K562 (cell line): ENCODE results near the gene LHPP. TPM values are rescaled to one million over a fixed set of nuclear protein-coding genes. Genes with fewer than 3 reads are reported as not detected.

Source experiments
- ATAC-seq: fragments of 200-7000 bp; cut with Tn5 transposase; 3 replicates; pipeline ENCODE4 v1.9.1; 2020; ENCODE audit warnings: moderate library complexity
- BruUV-seq: library from RNA; stranded (reverse); fragments of 400-500 nt; replicated peaks from 2 replicates; lab custom pipeline; 2021; lab: Mats Ljungman, UMichigan
- CTCF ChIA-PET: fragments of 300-600 bp; formaldehyde crosslinking; extraction: SDS; loops from one replicate; lab custom pipeline; 2021; ENCODE audit warnings: low intra/inter-chr PET ratio; lab: Yijun Ruan, JAX
- POLR2A ChIA-PET: fragments of 300-600, 350-650 bp; sonication (Branson Sonifier 250); formaldehyde crosslinking; extraction: SDS; loops from one replicate; lab custom pipeline; 2021; ENCODE audit warnings: antibody characterized with exemption, inconsistent platforms; lab: Yijun Ruan, JAX
- DNase-seq, 4 experiments: peaks; one replicate each; pipeline versions ENCODE4 v3.0.0 to v3.0.0-alpha.2; 2011 to 2018; ENCODE audit warnings: low spot score in 3 of 4, mixed read lengths in 3 of 4; ENCODE audit errors: extremely low read depth in 1 of 4
- FAIRE-seq: peaks from 2 replicates; lab custom pipeline; 2011; peaks lifted over from hg19 to GRCh38; lab: Jason Lieb, UNC
- H2AFZ ChIP-seq: 2 replicates; pipeline ENCODE4 v1.6.0; 2011; ENCODE audit warnings: low read depth, low read length, control low read depth, inconsistent platforms
- H3K27ac ChIP-seq: fragments of 200-600 bp; 3 replicates; pipeline ENCODE4 v1.8.0; 2011; ENCODE audit warnings: low read depth, mild to moderate bottlenecking, control low read depth, inconsistent platforms, low read length, moderate library complexity, mixed read lengths; ENCODE audit errors: extremely low read depth
- H3K27me3 ChIP-seq, 2 experiments: fragments of 300-600 bp in 1 of 2; 2 replicates in 1 of 2; 3 replicates in 1 of 2; pipeline versions ENCODE4 v1.6.0 to v1.8.0; 2011; ENCODE audit warnings: inconsistent platforms in 2 of 2, low read length in 2 of 2, mild to moderate bottlenecking in 1 of 2, mixed read lengths in 1 of 2, moderate library complexity in 1 of 2; ENCODE audit not compliant: control insufficient read depth in 2 of 2, insufficient read depth in 2 of 2
- H3K36me3 ChIP-seq: fragments of 300-600 bp; 3 replicates; pipeline ENCODE4 v1.8.0; 2011; ENCODE audit warnings: mild to moderate bottlenecking, low read length, inconsistent platforms; ENCODE audit not compliant: control insufficient read depth, insufficient read depth
- H3K4me1 ChIP-seq, 2 experiments: fragments of 200-600 bp in 1 of 2; replicated peaks in 1 of 2; 2 replicates in 1 of 2; 3 replicates in 1 of 2; pipeline versions ENCODE4 v1.5.1 to v1.8.0; 2011; ENCODE audit warnings: inconsistent platforms in 2 of 2, low read length in 2 of 2, mild to moderate bottlenecking in 1 of 2, mixed read lengths in 1 of 2, moderate library complexity in 1 of 2; ENCODE audit not compliant: control insufficient read depth in 2 of 2, insufficient read depth in 2 of 2
- H3K4me2 ChIP-seq: 2 replicates; pipeline ENCODE4 v1.6.1; 2011; ENCODE audit warnings: low read length, control low read depth, inconsistent platforms, mixed read lengths; ENCODE audit not compliant: insufficient read depth
- H3K4me3 ChIP-seq: fragments of 200-600 bp; sonication (generic), shearing (Covaris generic); 2 replicates; pipeline ENCODE4 v1.5.1; 2016; ENCODE audit warnings: control low read depth, inconsistent platforms
- H3K79me2 ChIP-seq: fragments of 200-600 bp; 3 replicates; pipeline ENCODE4 v1.8.0; 2011; ENCODE audit warnings: low read length, inconsistent platforms; ENCODE audit not compliant: control insufficient read depth, insufficient read depth
- H3K9ac ChIP-seq, 2 experiments: 2 replicates each; pipeline versions ENCODE4 v1.6.0 to v1.6.1; 2011; ENCODE audit warnings: low read depth in 2 of 2, low read length in 2 of 2, control low read depth in 1 of 2, inconsistent platforms in 1 of 2, mild to moderate bottlenecking in 1 of 2, mixed read lengths in 1 of 2; ENCODE audit not compliant: insufficient read depth in 1 of 2
- H3K9me1 ChIP-seq: one replicate; pipeline ENCODE4 v1.6.0; 2011; ENCODE audit warnings: inconsistent platforms, mild to moderate bottlenecking, low read length, moderate library complexity; ENCODE audit not compliant: control insufficient read depth, insufficient read depth
- H3K9me3 ChIP-seq: replicated peaks from 2 replicates; pipeline ENCODE4 v1.5.1; 2011; ENCODE audit warnings: low read depth, low read length, inconsistent platforms; ENCODE audit not compliant: control insufficient read depth, insufficient read depth
- H4K20me1 ChIP-seq: replicated peaks from 2 replicates; pipeline ENCODE4 v1.6.1; 2011; ENCODE audit warnings: low read length, inconsistent platforms, mixed read lengths; ENCODE audit not compliant: control insufficient read depth, insufficient read depth
- BRF1 ChIP-seq: IDR thresholded peaks from 3 replicates; pipeline ENCODE4 v1.6.1; 2011; ENCODE audit warnings: borderline replicate concordance, mild to moderate bottlenecking; ENCODE audit not compliant: insufficient read length; ENCODE audit errors: extremely low read depth
- ETS1 ChIP-seq: conservative IDR thresholded peaks from 2 replicates; pipeline ENCODE4 v1.6.1; 2011; ENCODE audit warnings: low read depth, mild to moderate bottlenecking, low read length; ENCODE audit not compliant: control insufficient read depth
- ZNF655 ChIP-seq: fragments of 250-450 bp; sonication (Bioruptor Pico); IDR thresholded peaks from 2 replicates; pipeline ENCODE4 v1.5.0; 2021
- WGBS: fragments of 100-300 bp; shearing (Covaris generic); methylation state at CpG from one replicate; pipeline ENCODE4 v1.1.6; 2016; ENCODE audit warnings: low coverage, mixed read lengths; ENCODE audit not compliant: insufficient coverage; ENCODE audit errors: missing lambda C conversion rate; 5-methylcytosine and 5-hydroxymethylcytosine counted together
- in situ Hi-C: fragments of 300-500 bp; cut with MboI; formaldehyde crosslinking; loops from 4 replicates; pipeline ENCODE4 v1.15.0; 2018; ENCODE audit warnings: inconsistent platforms, mixed read lengths
- intact Hi-C: fragments of 100-400 bp; cut with micrococcal nuclease; formaldehyde crosslinking; loops from 2 replicates; pipeline ENCODE4 v1.14.2; 2022
- polyA plus RNA-seq, 8 experiments: library from polyadenylated mRNA; depleted of rRNA in 4 of 8; stranded (reverse) in 5 of 8; unstranded in 3 of 8; fragments of >200 nt; fragmentation: Nextera tagmentation in 2 of 8; fragmentation: Illumina TruSeq in 1 of 8; extraction: Ambion mirVana in 2 of 8; extraction: Trizol in 1 of 8; gene quantifications; 2 replicates each; pipeline versions ENCODE4 v1.2.1 to v1.2.3, GENCODE V29; 2011 to 2014; ENCODE audit warnings: inconsistent platforms in 1 of 8, missing spikeins in 1 of 8
- total RNA-seq, 7 experiments: library from RNA; depleted of rRNA in 6 of 7; stranded (reverse); fragments of >200 nt in 6 of 7; fragmentation: Illumina TruSeq in 2 of 7; extraction: Trizol in 2 of 7; gene quantifications; 2 replicates each; pipeline versions ENCODE4 v1.2.1 to v1.2.3, GENCODE V29; 2011 to 2021; ENCODE audit warnings: low replicate concordance in 1 of 7

Gene LHPP
- total and polyA plus RNA-seq, 9 of the 15 experiments (the other 6 are each of a cell fraction or from before 2014, with no cell fraction given): 0.34 to 7.4 (median 3.0) TPM

DNA sequence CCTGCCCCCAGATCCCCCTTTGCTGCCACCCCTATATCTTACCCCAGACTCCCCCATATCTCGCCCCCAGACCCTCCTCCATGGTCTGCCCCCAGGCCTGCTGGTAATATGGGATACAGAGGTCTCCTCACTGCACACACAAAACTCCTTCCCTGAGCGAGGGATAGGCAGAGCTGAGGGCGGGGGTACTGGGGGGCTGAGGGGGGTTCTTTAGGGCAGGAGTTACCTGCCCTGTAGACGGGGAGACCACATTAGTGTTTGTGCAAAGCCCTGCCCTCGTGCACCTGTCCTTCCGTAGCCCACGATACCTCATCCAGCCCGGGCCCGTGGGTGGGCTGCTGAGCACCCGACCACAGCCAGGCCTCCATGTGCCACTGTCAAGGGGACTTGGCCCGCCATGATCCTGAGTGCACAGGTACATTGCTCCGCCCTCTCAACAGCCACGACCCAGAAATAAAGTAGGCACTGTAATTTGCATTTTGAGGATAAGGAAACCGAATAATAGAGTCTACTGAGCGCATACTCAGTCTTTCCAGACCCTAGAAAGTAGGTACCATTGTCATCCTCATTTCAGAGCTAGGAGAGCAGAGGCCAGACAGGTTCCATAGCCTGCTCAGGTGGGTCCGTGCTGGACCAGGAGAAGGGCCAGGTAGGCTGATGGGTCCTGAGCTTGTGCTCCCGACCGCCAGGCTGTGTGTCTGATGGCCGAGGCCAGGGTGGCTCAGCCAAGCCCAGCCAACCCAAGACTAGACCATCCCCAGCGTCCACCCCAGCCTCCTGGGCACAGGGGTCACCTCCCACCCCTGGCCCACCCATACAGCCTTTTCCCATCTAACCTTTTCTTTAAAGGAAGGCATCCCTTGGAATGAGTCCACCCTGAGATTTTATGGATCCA is 115.2 kb downstream of the LHPP start:
- no peak overlapping the region for H3K4me3 ChIP-seq
- no peaks in the 10 kb centered on the region for H3K9me3 ChIP-seq
- no peaks in the 10 kb centered on the region for H3K79me2 ChIP-seq
- no peaks in the 10 kb centered on the region; the same call in 1 of the 2 replicates for H4K20me1 ChIP-seq
- H3K27ac ChIP-seq: no peak overlapping the region
- POLR2A ChIA-PET: interaction anchor here (0.6 to 1.2 kb wide), 2 partner anchors 9 to 482 kb away, joined by 3 to 4 read pairs; no protein-coding TSS in a partner anchor
- ATAC-seq (no peak), FAIRE-seq (no peak), DNase-seq (no peak)
- H3K9me1 ChIP-seq: no peaks in the 10 kb centered on the region
- no peak for TF ChIP-seq ZNF655 (CRISPR knock-in tag)
- TF ChIP-seq ETS1: no peak
- TF ChIP-seq BRF1: no peak
- in situ Hi-C loops: no loop called here
- intact Hi-C loops: no loop called here
- CTCF ChIA-PET: no interaction called here
- no peak overlapping the region for H3K9ac ChIP-seq
- H3K36me3 ChIP-seq: no peaks in the 10 kb centered on the region
- peaks cover 6 to 55% of the 10 kb centered on the region in 2 experiments; a peak in 3 of 5 replicates for H3K27me3 ChIP-seq
- H2AFZ ChIP-seq: no peak overlapping the region
- BruUV-seq: no TSS peak
- 21% methylated on average over 10 of the region's 20 CpGs for WGBS
- H3K4me1 ChIP-seq: peaks cover 0 to 12% of the 10 kb centered on the region in 2 experiments; a peak in 3 of 5 replicates
- H3K4me2 ChIP-seq: no peak overlapping the region
